HG02798 (cell line): Measurements from ENCODE around the gene RPL27.
A peak's percentile ranks its signal among the peaks of the same experiment; 100 is the strongest.
"Not testable (repeated sequence)": the region's sequence is repeated elsewhere in the genome, so short reads cannot be mapped to it uniquely, and the experiment has no call there.

ENCODE experiments used
- ATAC-seq: cut with Tn5 transposase; IDR thresholded peaks from one replicate; pipeline ENCODE4 v1.9.1; 2021; ENCODE audit warnings: mild to moderate bottlenecking; ENCODE audit not compliant: unreplicated experiment, poor library complexity

The RPL27 gene

GRCh38 chr17:42991471-42991870, 6.7 kb upstream of the RPL27 start:
- no peak for ATAC-seq

GRCh38 chr17:42992872-42993271, 5.3 kb upstream of the RPL27 start:
- no peak for ATAC-seq

- ATAC-seq = not testable (repeated sequence)
These were observed 4.3 kb upstream of the RPL27 start for GRCh38 chr17:42993913-42994312.

GRCh38 chr17:42997390-42997983, 732 bp upstream of the RPL27 start:
- ATAC-seq = no peak

- no peak for ATAC-seq
These were observed 845 bp downstream of the RPL27 start for GRCh38 chr17:42999003-42999525.

GRCh38 chr17:43000894-43001293, 2.7 kb downstream of the RPL27 start:
- not testable (repeated sequence) for ATAC-seq

GRCh38 chr17:43003542-43004172, 5.4 kb downstream of the RPL27 start:
- no peak for ATAC-seq

GRCh38 chr17:43006639-43007551, 8.7 kb downstream of the RPL27 start, which contains the start of gene IFI35:
TSS of gene IFI35 (plus strand) at chr17:43006784. CDS start at chr17:43006948, 164 bp downstream.
- ATAC-seq = peak; percentile 93

GRCh38 chr17:43010667-43011308, 12.6 kb downstream of the RPL27 start:
- no peak for ATAC-seq

- ATAC-seq = no peak
These were observed 13.7 kb downstream of the RPL27 start for GRCh38 chr17:43011728-43012472.

- ATAC-seq = no peak
These were observed 15.1 kb downstream of the RPL27 start for GRCh38 chr17:43013296-43013695.

GRCh38 chr17:43014020-43014648, 15.9 kb downstream of the RPL27 start:
- no peak for ATAC-seq

GRCh38 chr17:43014649-43015542, 16.7 kb downstream of the RPL27 start:
- no peak for ATAC-seq

- ATAC-seq = no peak
These were observed 17.4 kb downstream of the RPL27 start for GRCh38 chr17:43015579-43015978.

GRCh38 chr17:43016216-43016615, 18.0 kb downstream of the RPL27 start:
- ATAC-seq = no peak

- no peak for ATAC-seq
These were observed 20.0 kb downstream of the RPL27 start for GRCh38 chr17:43018008-43018853.

GRCh38 chr17:43018932-43019331, 20.7 kb downstream of the RPL27 start:
- no peak for ATAC-seq
